Measurements from ENCODE around the gene MBOAT7.
A peak's percentile ranks its signal among the peaks of the same experiment; 100 is the strongest.

- no peak for TF ChIP-seq CTCF (IDR thresholded peaks at IDR 0.05)
- no peak for TF ChIP-seq POLR2A (IDR thresholded peaks at IDR 0.05; ENCODE audit: low read length)
- TF ChIP-seq JUN (IDR thresholded peaks at IDR 0.05): no peak; a peak in 1 of 5 replicates
- TF ChIP-seq JUNB (IDR thresholded peaks at IDR 0.05): no peak
- peak; percentile 77 for TF ChIP-seq MAX (IDR thresholded peaks at IDR 0.05)
- no peak for TF ChIP-seq FOSL2 (IDR thresholded peaks at IDR 0.05)
- no peak for TF ChIP-seq FOSL2 (CRISPR knock-in tag; IDR thresholded peaks at IDR 0.05)
Measured at GRCh38 chr19:54209811-54210494, 20.6 kb upstream of the MBOAT7 start.

Data from A549 (cell line).